AG04449 (cell line): ENCODE results near the gene ASIC4.

ENCODE experiments used
- CTCF ChIA-PET: fragments of 350-600 bp; formaldehyde crosslinking; extraction: SDS; loops from one replicate; lab custom pipeline; 2021; ENCODE audit warnings: antibody characterized with exemption; lab: Yijun Ruan, JAX
- POLR2A ChIA-PET: fragments of 400-600, 350-600 bp; formaldehyde crosslinking; extraction: SDS; loops from one replicate; lab custom pipeline; 2020; ENCODE audit warnings: antibody characterized with exemption, inconsistent platforms; lab: Yijun Ruan, JAX
- DNase-seq: peaks from one replicate; pipeline ENCODE4 v3.0.0-alpha.2; 2010; ENCODE audit warnings: low read depth, low spot score
- H3K4me3 ChIP-seq: 2 replicates; pipeline ENCODE4 v1.5.1; 2011; ENCODE audit warnings: low read depth, mild to moderate bottlenecking, control low read depth, low read length
- TF ChIP-seq, protein P1 (sequence below): IDR thresholded peaks from one replicate; pipeline ENCODE4 v1.5.1; 2011; ENCODE audit warnings: mild to moderate bottlenecking, moderate library complexity, low read length, control low read depth, inconsistent platforms; ENCODE audit not compliant: insufficient read depth; ENCODE audit errors: missing control alignments

ASIC4 gene

DNA sequence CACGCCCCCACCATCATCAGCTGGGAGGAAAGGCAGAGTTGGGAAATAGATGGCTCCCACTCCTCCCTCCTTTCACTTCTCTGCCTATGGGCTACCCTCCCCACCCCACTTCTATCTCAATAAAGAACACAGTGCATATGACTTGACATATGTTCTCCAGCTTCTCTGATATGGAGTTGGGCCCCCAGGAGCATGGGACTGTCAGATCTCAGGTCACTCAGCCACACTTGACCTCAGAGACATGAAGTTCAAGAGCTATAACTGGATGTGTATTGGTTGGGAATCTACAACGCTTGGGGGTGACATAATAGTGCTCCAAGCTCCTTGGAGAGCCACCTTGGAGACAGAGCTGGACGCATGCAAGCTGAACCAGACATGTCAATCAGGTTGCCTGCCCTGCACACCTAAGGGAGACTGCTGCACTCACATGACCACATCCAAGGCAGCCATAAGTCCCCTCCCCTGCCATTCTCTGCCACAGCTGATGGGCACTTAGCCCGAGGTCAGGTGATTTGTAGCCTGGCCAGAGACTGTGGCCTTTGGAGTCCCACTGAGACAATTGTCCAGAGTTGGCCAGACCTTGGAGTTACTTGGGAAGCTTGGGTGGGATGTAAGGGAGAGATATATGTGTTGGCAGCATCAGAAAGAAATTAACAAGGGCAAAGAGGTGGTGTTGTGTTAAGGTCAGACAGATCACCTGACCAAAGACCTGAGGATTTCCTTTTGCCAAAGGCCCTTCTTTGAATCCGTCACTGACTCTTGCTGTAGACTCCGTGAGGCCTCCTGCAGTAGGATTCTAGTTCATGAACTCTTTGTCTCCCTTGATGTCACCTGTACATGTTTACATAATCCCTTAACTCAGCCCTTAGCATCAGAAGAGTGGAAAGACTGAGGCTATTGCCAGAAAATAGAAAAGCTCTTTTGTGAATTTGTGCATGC is 61.6 kb downstream of the ASIC4 start:
- no peak for DNase-seq
- TF ChIP-seq, protein P1, sequence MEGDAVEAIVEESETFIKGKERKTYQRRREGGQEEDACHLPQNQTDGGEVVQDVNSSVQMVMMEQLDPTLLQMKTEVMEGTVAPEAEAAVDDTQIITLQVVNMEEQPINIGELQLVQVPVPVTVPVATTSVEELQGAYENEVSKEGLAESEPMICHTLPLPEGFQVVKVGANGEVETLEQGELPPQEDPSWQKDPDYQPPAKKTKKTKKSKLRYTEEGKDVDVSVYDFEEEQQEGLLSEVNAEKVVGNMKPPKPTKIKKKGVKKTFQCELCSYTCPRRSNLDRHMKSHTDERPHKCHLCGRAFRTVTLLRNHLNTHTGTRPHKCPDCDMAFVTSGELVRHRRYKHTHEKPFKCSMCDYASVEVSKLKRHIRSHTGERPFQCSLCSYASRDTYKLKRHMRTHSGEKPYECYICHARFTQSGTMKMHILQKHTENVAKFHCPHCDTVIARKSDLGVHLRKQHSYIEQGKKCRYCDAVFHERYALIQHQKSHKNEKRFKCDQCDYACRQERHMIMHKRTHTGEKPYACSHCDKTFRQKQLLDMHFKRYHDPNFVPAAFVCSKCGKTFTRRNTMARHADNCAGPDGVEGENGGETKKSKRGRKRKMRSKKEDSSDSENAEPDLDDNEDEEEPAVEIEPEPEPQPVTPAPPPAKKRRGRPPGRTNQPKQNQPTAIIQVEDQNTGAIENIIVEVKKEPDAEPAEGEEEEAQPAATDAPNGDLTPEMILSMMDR, result no peak
- POLR2A ChIA-PET, result no interaction called here
- no peak overlapping the region for H3K4me3 ChIP-seq
- CTCF ChIA-PET, result interaction anchor here (1.2 to 4.7 kb wide), 3 partner anchors 13 to 67 kb away, joined by 3 to 34 read pairs (median 4); no protein-coding TSS in a partner anchor

DNA sequence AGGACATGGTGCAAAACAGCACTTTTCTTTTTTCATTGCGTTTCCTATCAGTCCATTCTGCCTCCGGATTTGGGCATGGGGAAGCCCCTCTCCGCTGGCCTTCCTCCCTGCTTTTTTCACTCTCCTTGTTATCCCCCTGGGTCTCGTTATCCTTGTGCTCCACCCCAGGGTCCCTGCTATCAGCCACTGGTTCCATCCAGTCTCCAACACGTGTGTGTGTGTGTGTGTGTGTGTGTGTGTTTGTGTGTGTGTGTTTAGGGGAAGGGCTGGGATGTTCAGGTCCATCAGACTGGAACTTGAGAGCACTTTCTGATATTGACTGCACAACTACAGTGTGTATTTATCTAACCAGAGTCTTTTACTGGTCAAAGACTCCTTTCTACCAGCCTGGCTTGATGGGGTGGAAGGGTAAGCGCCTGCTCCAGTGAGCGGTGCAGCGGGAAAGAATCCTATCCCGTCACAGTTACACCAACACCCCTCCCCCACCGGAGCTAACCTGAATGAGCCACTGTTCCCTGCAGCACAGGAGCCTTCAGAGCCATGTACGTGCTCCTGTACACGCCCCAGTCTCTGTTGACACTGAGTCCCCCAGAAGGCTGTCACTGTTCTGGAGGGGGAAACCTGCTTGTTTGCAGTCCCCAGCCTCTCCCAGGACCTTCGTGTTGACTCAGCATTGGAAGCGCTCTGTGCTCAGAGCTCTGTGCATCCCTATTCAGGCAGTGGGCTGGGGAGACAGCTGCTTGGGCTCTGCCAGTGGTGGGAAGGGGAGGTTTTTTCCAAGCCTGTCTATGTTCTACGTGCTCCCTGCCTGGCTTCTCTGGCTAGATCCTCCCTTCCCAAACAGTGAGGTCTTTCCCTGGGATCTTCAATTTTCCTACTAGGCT is 62.5 kb downstream of the ASIC4 start:
- TF ChIP-seq, protein P1, result no peak
- H3K4me3 ChIP-seq, result no peak overlapping the region
- ChIA-PET POLR2A (no interaction called here), CTCF (interaction anchor here (1.2 to 4.7 kb wide), 3 partner anchors 12 to 66 kb away, joined by 3 to 34 read pairs (median 4); no protein-coding TSS in a partner anchor)
- no peak for DNase-seq

DNA sequence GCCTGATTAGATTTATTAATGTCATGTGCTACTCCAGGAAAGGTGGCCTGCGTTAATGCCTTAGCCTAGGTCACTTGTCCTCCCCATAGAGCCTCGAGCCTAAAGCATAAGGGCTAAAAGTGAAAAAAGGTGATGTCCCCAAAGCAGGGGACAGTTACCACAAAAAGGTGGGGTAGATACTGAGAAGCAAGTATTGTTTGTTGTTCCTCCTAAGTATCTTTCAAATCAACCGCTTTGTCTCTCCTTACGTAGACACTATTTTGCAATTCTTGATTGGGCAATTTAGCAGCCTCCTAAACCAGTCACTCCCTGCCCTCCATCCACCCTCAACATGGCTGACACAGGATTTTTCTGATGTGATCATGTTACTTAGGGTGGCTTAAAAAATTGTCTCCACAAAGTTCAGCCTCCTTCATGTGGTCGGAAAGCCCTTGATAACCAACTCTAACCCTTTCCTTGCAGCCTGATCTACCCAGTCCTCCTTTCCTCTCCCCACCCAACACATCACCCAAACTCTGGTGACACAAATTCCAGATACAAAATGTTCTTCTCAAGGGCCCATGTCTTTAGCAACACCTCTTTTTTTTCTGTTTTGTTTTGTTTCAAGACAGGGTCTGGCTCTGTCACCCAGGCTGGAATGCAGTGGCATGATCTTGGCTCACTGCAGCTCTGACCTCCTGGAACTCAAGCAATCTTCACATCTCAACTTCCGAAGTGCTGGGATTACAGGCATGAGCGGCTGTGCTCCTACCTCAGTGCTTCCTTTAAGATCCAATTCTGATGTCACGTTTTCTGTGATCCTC is 64.7 kb downstream of the ASIC4 start:
- DNase-seq, result no peak
- ChIA-PET POLR2A (no interaction called here), CTCF (interaction anchor here (1.2 kb wide), 1 partner anchor 18 kb away, joined by 3 read pairs; no protein-coding TSS in a partner anchor)
- TF ChIP-seq, protein P1, result no peak
- no peak overlapping the region for H3K4me3 ChIP-seq

DNA sequence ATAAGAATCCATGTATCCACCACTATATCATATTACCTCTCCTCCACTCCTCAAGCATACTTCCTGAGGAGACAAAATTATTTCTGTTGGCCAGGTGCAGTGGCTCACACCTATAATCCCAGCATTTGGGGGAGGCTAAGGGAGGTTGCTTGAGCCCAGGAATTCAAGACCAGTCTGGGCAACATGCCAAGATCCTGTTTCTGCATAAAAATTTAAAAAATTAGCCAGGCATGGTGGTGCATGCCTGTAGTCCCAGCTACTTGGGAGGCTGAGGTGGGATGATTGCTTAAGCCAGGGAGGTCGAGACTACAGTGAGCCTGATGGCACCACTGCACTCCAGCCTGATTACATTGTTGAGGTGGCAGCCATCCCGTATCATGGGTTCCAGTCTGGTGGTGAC is 67.1 kb downstream of the ASIC4 start:
- ChIA-PET CTCF (no interaction called here), POLR2A (no interaction called here)
- no peak overlapping the region for H3K4me3 ChIP-seq
- TF ChIP-seq, protein P1, result no peak
- no peak for DNase-seq
